Osteoblast (primary cell): ENCODE results near the gene HOXA10. TPM values are rescaled to one million over a fixed set of nuclear protein-coding genes. Genes with fewer than 3 reads are reported as not detected.

Experiments used
- DNase-seq: peaks from one replicate; pipeline ENCODE4 v3.0.0; 2011; ENCODE audit warnings: low spot score, mixed read lengths; ENCODE audit not compliant: insufficient read length; ENCODE audit errors: missing footprints
- H2AFZ ChIP-seq: 2 replicates; pipeline ENCODE4 v1.6.0; 2011; ENCODE audit warnings: mild to moderate bottlenecking, low read length
- H3K27ac ChIP-seq: 2 replicates; pipeline ENCODE4 v1.5.1; 2011; ENCODE audit warnings: mild to moderate bottlenecking, low read depth, low read length, moderate library complexity
- H3K27me3 ChIP-seq: 2 replicates; pipeline ENCODE4 v1.6.0; 2012; ENCODE audit warnings: mild to moderate bottlenecking, control low read depth, inconsistent platforms, low read length, moderate library complexity; ENCODE audit not compliant: insufficient read depth
- H3K36me3 ChIP-seq: 2 replicates; pipeline ENCODE4 v1.5.1; 2011; ENCODE audit warnings: mild to moderate bottlenecking, low read length, control low read depth, moderate library complexity; ENCODE audit not compliant: insufficient read depth
- H3K4me1 ChIP-seq: 2 replicates; pipeline ENCODE4 v1.5.1; 2011; ENCODE audit warnings: mild to moderate bottlenecking, low read length, control low read depth, moderate library complexity; ENCODE audit not compliant: insufficient read depth
- H3K4me2 ChIP-seq: 2 replicates; pipeline ENCODE4 v1.6.0; 2011; ENCODE audit warnings: mild to moderate bottlenecking, low read length; ENCODE audit not compliant: insufficient read depth
- H3K4me3 ChIP-seq: fragments of 200-600 bp; sonication (generic); 3 replicates; pipeline ENCODE4 v1.5.1; 2012; ENCODE audit warnings: mild to moderate bottlenecking, low read length, inconsistent platforms; ENCODE audit not compliant: insufficient read depth
- H3K79me2 ChIP-seq: 2 replicates; pipeline ENCODE4 v1.6.0; 2012; ENCODE audit warnings: mild to moderate bottlenecking, low read length, control low read depth, inconsistent platforms; ENCODE audit not compliant: insufficient read depth
- H3K9me3 ChIP-seq: 2 replicates; pipeline ENCODE4 v1.5.1; 2011; ENCODE audit warnings: low read depth, low read length, control low read depth
- H4K20me1 ChIP-seq: 2 replicates; pipeline ENCODE4 v1.6.0; 2012; ENCODE audit warnings: mild to moderate bottlenecking, low read length, control low read depth; ENCODE audit not compliant: insufficient read depth
- CTCF ChIP-seq: IDR thresholded peaks from 2 replicates; pipeline ENCODE4 v1.5.1; 2011; ENCODE audit warnings: mild to moderate bottlenecking, low read depth, low read length, moderate library complexity; ENCODE audit errors: extremely low read depth
- total RNA-seq: library from RNA; depleted of rRNA; stranded (reverse); fragments of >200 nt; gene quantifications from 2 replicates; pipeline ENCODE4 v1.2.3, GENCODE V29; 2012

HOXA10 gene
- total RNA-seq, 1 donor: 43.1 TPM

- Histone ChIP-seq H3K4me2 (no peak overlapping the region), H3K9me3 (no peaks in the 10 kb centered on the region), H3K4me3 (no peak overlapping the region), H3K4me1 (no peaks in the 10 kb centered on the region), H3K27ac (no peak overlapping the region), H3K36me3 (peaks cover 11% of the 10 kb centered on the region), H3K79me2 (peaks cover 5% of the 10 kb centered on the region), H2AFZ (no peak overlapping the region), H3K27me3 (no peaks in the 10 kb centered on the region), H4K20me1 (peaks cover 6% of the 10 kb centered on the region)
- no peak for TF ChIP-seq CTCF
- DNase-seq: peak; percentile 57
Observed at GRCh38 chr7:27124096-27124901, 49.8 kb downstream of the HOXA10 start.

GRCh38 chr7:27123477-27124053 lies 50.6 kb downstream of the HOXA10 start:
- Histone ChIP-seq H3K4me2 (no peak overlapping the region), H3K27ac (no peak overlapping the region), H3K36me3 (peaks cover 13% of the 10 kb centered on the region), H3K79me2 (no peaks in the 10 kb centered on the region), H3K9me3 (no peaks in the 10 kb centered on the region), H3K4me1 (no peaks in the 10 kb centered on the region), H3K4me3 (no peak overlapping the region), H2AFZ (no peak overlapping the region), H4K20me1 (peaks cover 6% of the 10 kb centered on the region), H3K27me3 (no peaks in the 10 kb centered on the region)
- TF ChIP-seq CTCF: no peak
- peak; percentile 75 for DNase-seq

GRCh38 chr7:27123007-27123476 lies 51.1 kb downstream of the HOXA10 start:
- no peak overlapping the region for H3K4me3 ChIP-seq
- H3K79me2 ChIP-seq: no peaks in the 10 kb centered on the region
- no peak for TF ChIP-seq CTCF
- H3K36me3 ChIP-seq: peaks cover 13% of the 10 kb centered on the region
- H4K20me1 ChIP-seq: peaks cover 6% of the 10 kb centered on the region
- DNase-seq: peak; percentile 34
- H3K4me1 ChIP-seq: no peaks in the 10 kb centered on the region
- H3K27ac ChIP-seq: no peak overlapping the region
- no peaks in the 10 kb centered on the region for H3K27me3 ChIP-seq
- no peak overlapping the region for H2AFZ ChIP-seq
- no peak overlapping the region for H3K4me2 ChIP-seq
- H3K9me3 ChIP-seq: no peaks in the 10 kb centered on the region
